H1 (cell line): ENCODE data around the gene CNTN5. TPM values are rescaled to one million over a fixed set of nuclear protein-coding genes. Genes with fewer than 3 reads are reported as not detected.
A peak's percentile ranks its signal among the peaks of the same experiment; 100 is the strongest.

Experiments used
- CTCF ChIA-PET: fragments of 300-600 bp; sonication (Branson Sonifier 250); formaldehyde crosslinking; loops from one replicate; lab custom pipeline; 2021; ENCODE audit not compliant: partially characterized antibody; lab: Charles Lee
- POLR2A ChIA-PET: fragments of 300-600 bp; sonication (Branson Sonifier 250); formaldehyde crosslinking; loops from one replicate; lab custom pipeline; 2021; ENCODE audit warnings: inconsistent platforms; ENCODE audit not compliant: partially characterized antibody; lab: Charles Lee
- DNase-seq, 2 experiments: peaks; one replicate each; pipeline versions ENCODE4 v3.0.0 to v3.0.0-alpha.2; 2010 to 2022; ENCODE audit warnings: low spot score in 2 of 2, low read depth in 1 of 2, mixed read lengths in 1 of 2
- FAIRE-seq: peaks from 2 replicates; lab custom pipeline; 2011; peaks lifted over from hg19 to GRCh38; lab: Jason Lieb, UNC
- H2AFZ ChIP-seq: 2 replicates; pipeline ENCODE4 v1.8.1; 2012; ENCODE audit warnings: low read length, inconsistent platforms
- H2AK5ac ChIP-seq: 2 replicates; pipeline ENCODE4 v1.6.1; 2013; ENCODE audit warnings: low read depth, low read length
- H2BK120ac ChIP-seq: replicated peaks from 2 replicates; pipeline ENCODE3; 2013; ENCODE audit warnings: low read depth, low read length, inconsistent platforms
- H2BK12ac ChIP-seq: 2 replicates; pipeline ENCODE4 v1.6.1; 2013; ENCODE audit warnings: low read depth, low read length
- H2BK15ac ChIP-seq: 2 replicates; pipeline ENCODE4 v1.6.1; 2013; ENCODE audit warnings: low read length
- H2BK20ac ChIP-seq: 2 replicates; pipeline ENCODE4 v1.6.1; 2013; ENCODE audit warnings: low read length
- H2BK5ac ChIP-seq: 2 replicates; pipeline ENCODE4 v1.6.1; 2013; ENCODE audit warnings: low read depth, low read length
- H3K14ac ChIP-seq: 2 replicates; pipeline ENCODE4 v1.6.1; 2013; ENCODE audit warnings: inconsistent platforms; ENCODE audit not compliant: insufficient read length
- H3K18ac ChIP-seq: 2 replicates; pipeline ENCODE4 v1.6.1; 2013; ENCODE audit warnings: low read length; ENCODE audit errors: extremely low read depth
- H3K23ac ChIP-seq: 2 replicates; pipeline ENCODE4 v1.6.1; 2013; ENCODE audit warnings: inconsistent platforms; ENCODE audit not compliant: insufficient read length
- H3K23me2 ChIP-seq: 2 replicates; pipeline ENCODE4 v1.6.1; 2013; ENCODE audit warnings: low read depth, low read length
- H3K27ac ChIP-seq: 2 replicates; pipeline ENCODE4 v1.6.1; 2011; ENCODE audit warnings: low read depth, low read length, inconsistent platforms
- H3K27me3 ChIP-seq, 4 experiments: replicated peaks in 1 of 4; 1 replicate in 1 of 4; 2 replicates in 3 of 4; pipeline versions ENCODE4 v1.6.1 to v1.8.1; 2011 to 2013; ENCODE audit warnings: low read length in 3 of 4, mild to moderate bottlenecking in 3 of 4, inconsistent platforms in 2 of 4, mixed read lengths in 2 of 4, moderate library complexity in 1 of 4; ENCODE audit not compliant: control insufficient read depth in 3 of 4, insufficient read depth in 3 of 4; ENCODE audit errors: extremely low read depth in 1 of 4
- H3K36me3 ChIP-seq, 4 experiments: 2 replicates each; pipeline versions ENCODE4 v1.6.1 to v1.8.1; 2011 to 2013; ENCODE audit warnings: mild to moderate bottlenecking in 4 of 4, low read length in 3 of 4, moderate library complexity in 2 of 4, control low read depth in 1 of 4, inconsistent platforms in 1 of 4; ENCODE audit not compliant: insufficient read depth in 4 of 4, control insufficient read depth in 2 of 4
- H3K4ac ChIP-seq: replicated peaks from 2 replicates; pipeline ENCODE3; 2013; ENCODE audit warnings: low read length, low read depth, mixed read lengths, inconsistent platforms; ENCODE audit not compliant: insufficient read length
- H3K4me1 ChIP-seq, 4 experiments: replicated peaks in 1 of 4; 1 replicate in 1 of 4; 2 replicates in 3 of 4; pipeline versions ENCODE4 v1.6.1 to v1.8.1; 2011 to 2013; ENCODE audit warnings: low read length in 3 of 4, inconsistent platforms in 2 of 4, mixed read lengths in 1 of 4; ENCODE audit not compliant: insufficient read depth in 4 of 4, control insufficient read depth in 3 of 4
- H3K4me2 ChIP-seq, 2 experiments: 2 replicates each; pipeline versions ENCODE4 v1.6.1 to v1.8.1; 2011 to 2013; ENCODE audit warnings: low read depth in 2 of 2, low read length in 2 of 2, control low read depth in 1 of 2, inconsistent platforms in 1 of 2, mild to moderate bottlenecking in 1 of 2; ENCODE audit not compliant: insufficient read depth in 1 of 2
- H3K4me3 ChIP-seq, 4 experiments: fragments of 200-600, 300-600 bp in 1 of 4; sonication (generic), shearing (Covaris generic), sonication (Bioruptor Twin) in 1 of 4; 2 replicates each; pipeline versions ENCODE4 v1.5.1 to v1.8.1; 2011 to 2016; ENCODE audit warnings: low read length in 4 of 4, low read depth in 3 of 4, control low read depth in 2 of 4, inconsistent platforms in 2 of 4, mild to moderate bottlenecking in 2 of 4, mixed read lengths in 1 of 4, moderate library complexity in 1 of 4; ENCODE audit not compliant: insufficient read depth in 2 of 4; ENCODE audit errors: extremely low read depth in 1 of 4
- H3K56ac ChIP-seq: replicated peaks from 2 replicates; pipeline ENCODE3; 2013; ENCODE audit warnings: low read depth, mild to moderate bottlenecking, mixed read lengths, low read length, inconsistent platforms; ENCODE audit not compliant: insufficient read length
- H3K79me1 ChIP-seq: 2 replicates; pipeline ENCODE4 v1.6.1; 2013; ENCODE audit warnings: low read depth, low read length, control low read depth
- H3K79me2 ChIP-seq, 2 experiments: 2 replicates each; pipeline versions ENCODE4 v1.6.1 to v1.8.1; 2012 to 2013; ENCODE audit warnings: low read length in 2 of 2, mild to moderate bottlenecking in 2 of 2, inconsistent platforms in 1 of 2; ENCODE audit not compliant: insufficient read depth in 2 of 2, control insufficient read depth in 1 of 2
- H3K9ac ChIP-seq, 4 experiments: replicated peaks in 1 of 4; 1 replicate in 1 of 4; 2 replicates in 3 of 4; pipeline versions ENCODE4 v1.6.1 to v1.8.1; 2011 to 2013; ENCODE audit warnings: low read depth in 3 of 4, low read length in 3 of 4, control low read depth in 2 of 4, mild to moderate bottlenecking in 2 of 4, moderate library complexity in 2 of 4, inconsistent platforms in 1 of 4; ENCODE audit errors: extremely low read depth in 1 of 4
- H3K9me3 ChIP-seq, 2 experiments: 2 replicates each; pipeline versions ENCODE4 v1.6.1 to v1.8.1; 2012 to 2013; ENCODE audit warnings: mild to moderate bottlenecking in 2 of 2, moderate library complexity in 2 of 2, control low read depth in 1 of 2, inconsistent platforms in 1 of 2, low read depth in 1 of 2, low read length in 1 of 2, mixed read lengths in 1 of 2; ENCODE audit not compliant: insufficient read depth in 2 of 2
- H4K20me1 ChIP-seq, 2 experiments: replicated peaks in 1 of 2; 2 replicates each; pipeline versions ENCODE3 to v1.8.1; 2011 to 2013; ENCODE audit warnings: inconsistent platforms in 2 of 2, low read length in 2 of 2, mild to moderate bottlenecking in 1 of 2; ENCODE audit not compliant: insufficient read depth in 2 of 2, control insufficient read depth in 1 of 2
- H4K5ac ChIP-seq: 2 replicates; pipeline ENCODE4 v1.6.1; 2013; ENCODE audit warnings: low read length, low read depth, mixed read lengths, inconsistent platforms; ENCODE audit not compliant: insufficient read length
- H4K8ac ChIP-seq: 2 replicates; pipeline ENCODE4 v1.8.0; 2013; ENCODE audit warnings: mild to moderate bottlenecking, moderate library complexity, low read length, inconsistent platforms; ENCODE audit not compliant: insufficient read depth; ENCODE audit errors: extremely low read depth
- H4K91ac ChIP-seq: replicated peaks from 2 replicates; pipeline ENCODE3; 2013; ENCODE audit warnings: low read length, mixed read lengths, inconsistent platforms; ENCODE audit not compliant: insufficient read length
- BACH1 ChIP-seq: IDR thresholded peaks from 2 replicates; pipeline ENCODE4 v1.6.1; 2012; ENCODE audit warnings: low read length, improper control_type of control experiment
- RAD21 ChIP-seq, 2 experiments: IDR thresholded peaks in 1 of 2; conservative IDR thresholded peaks in 1 of 2; 2 replicates each; pipeline ENCODE4 v1.6.1; 2011; ENCODE audit warnings: low read depth in 2 of 2, low read length in 2 of 2, improper control_type of control experiment in 1 of 2, inconsistent platforms in 1 of 2, mild to moderate bottlenecking in 1 of 2, moderate library complexity in 1 of 2
- WGBS, 2 experiments: shearing (Covaris generic) in 1 of 2; methylation state at CpG; one replicate each; pipeline versions ENCODE4 v1.1.6 to v1.1.7; 2013 to 2015; ENCODE audit warnings: low lambda C conversion rate in 2 of 2, mixed read lengths in 2 of 2, inconsistent platforms in 1 of 2, low coverage in 1 of 2, missing lambda C conversion rate in 1 of 2; ENCODE audit not compliant: insufficient replicate concordance in 2 of 2, insufficient coverage in 1 of 2, insufficient read length in 1 of 2; ENCODE audit errors: extremely low coverage in 1 of 2, missing lambda C conversion rate in 1 of 2; 5-methylcytosine and 5-hydroxymethylcytosine counted together
- polyA plus RNA-seq, 7 experiments: library from polyadenylated mRNA; depleted of rRNA in 3 of 7; stranded (reverse) in 5 of 7; unstranded in 2 of 7; fragments of >200 nt in 5 of 7; fragments of 200-250 nt in 2 of 7; gene quantifications; 1 replicate in 5 of 7; 2 replicates in 1 of 7; 4 replicates in 1 of 7; pipeline versions ENCODE4 v1.2.1 to v1.2.3, GENCODE V29; 2011 to 2013; ENCODE audit warnings: missing spikeins in 2 of 7, mixed read lengths in 2 of 7
- total RNA-seq: library from RNA; stranded (reverse); fragmentation: NEBNext Ultra II Directional; extraction: Animal tissue kit (Norgen Biotek cat#: 25700); gene quantifications from 2 replicates; pipeline ENCODE4 v1.2.1, GENCODE V29; 2021
- TF ChIP-seq, protein P1 (sequence below), 3 experiments: IDR thresholded peaks; 1 replicate in 2 of 3; 2 replicates in 1 of 3; pipeline versions ENCODE4 v1.5.1 to v1.6.1; 2011; ENCODE audit warnings: low read length in 3 of 3, mild to moderate bottlenecking in 3 of 3, inconsistent platforms in 2 of 3, low read depth in 1 of 3, moderate library complexity in 1 of 3; ENCODE audit not compliant: insufficient read depth in 1 of 3; ENCODE audit errors: control extremely low read depth in 1 of 3

Gene CNTN5
- total and polyA plus RNA-seq, 2 of the 8 experiments (the other 6 are each of a cell fraction or from before 2014, with no cell fraction given) = not detected

DNA sequence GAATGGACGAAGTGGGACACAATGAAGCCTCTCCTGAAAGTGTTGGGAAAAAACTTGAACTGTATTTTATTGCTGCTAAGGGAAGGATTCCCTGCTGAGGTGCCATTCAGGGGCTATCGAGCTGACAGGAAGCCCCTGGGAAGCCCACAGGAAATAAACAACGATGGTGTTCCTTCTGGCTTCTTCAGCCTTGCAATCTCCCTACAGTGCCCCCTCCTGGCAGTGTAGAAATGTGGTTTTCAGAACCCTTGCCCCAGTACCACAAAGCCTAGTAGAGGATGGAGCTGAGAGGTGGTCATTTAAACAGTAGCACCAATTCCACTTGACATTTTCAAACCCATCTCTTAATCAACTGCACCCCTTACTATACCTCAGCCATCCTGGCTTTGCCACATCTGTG is 989.6 kb downstream of the CNTN5 start:
- no peak overlapping the region for H2BK120ac ChIP-seq
- H4K91ac ChIP-seq = no peak overlapping the region
- no peak overlapping the region for H4K8ac ChIP-seq
- H3K36me3 ChIP-seq = no peaks in the 10 kb centered on the region
- no peak overlapping the region for H3K14ac ChIP-seq
- 0 out of 2 replicates have a peak overlapping the region, but pooled peaks have one; percentile 64 for H2AFZ ChIP-seq
- no peak overlapping the region for H2BK5ac ChIP-seq
- no peaks in the 10 kb centered on the region for H3K23me2 ChIP-seq
- H3K23ac ChIP-seq = no peak overlapping the region
- no peak overlapping the region for H3K4ac ChIP-seq
- H3K4me3 ChIP-seq = no peak overlapping the region
- H2BK15ac ChIP-seq = no peak overlapping the region
- DNase-seq (peak; percentile 10 to 67), FAIRE-seq (peak; percentile 45)
- H3K4me2 ChIP-seq = no peak overlapping the region
- H3K27ac ChIP-seq = no peak overlapping the region
- no peak overlapping the region for H3K18ac ChIP-seq
- H4K5ac ChIP-seq = no peak overlapping the region
- H3K27me3 ChIP-seq = no peaks in the 10 kb centered on the region
- ChIA-PET CTCF (interaction anchor here (0.5 to 1.5 kb wide), 15 partner anchors 10 to 1110 kb away, joined by 3 to 7 read pairs (median 3); no protein-coding TSS in a partner anchor), POLR2A (no interaction called here)
- H3K79me1 ChIP-seq = no peaks in the 10 kb centered on the region
- H3K79me2 ChIP-seq = no peaks in the 10 kb centered on the region
- H3K56ac ChIP-seq = no peak overlapping the region
- H2BK12ac ChIP-seq = no peak overlapping the region
- H3K9ac ChIP-seq = no peak overlapping the region
- WGBS, 2 experiments = 89% methylated on average over 3 of the region's 3 CpGs; no CpG with 5 or more reads in 1 of the 2 experiments
- H2AK5ac ChIP-seq = no peak overlapping the region
- H4K20me1 ChIP-seq = no peaks in the 10 kb centered on the region
- no peaks in the 10 kb centered on the region; a peak in 1 of 4 replicates for H3K9me3 ChIP-seq
- TF ChIP-seq RAD21 (IDR thresholded peaks at IDR 0.05 in 1 of 2, conservative IDR thresholded peaks at IDR 0.05 in 1 of 2; ENCODE audit: low read depth in 2 of 2, low read length in 2 of 2) (peak; percentile 56 to 63), BACH1 (no peak)
- TF ChIP-seq, protein P1, sequence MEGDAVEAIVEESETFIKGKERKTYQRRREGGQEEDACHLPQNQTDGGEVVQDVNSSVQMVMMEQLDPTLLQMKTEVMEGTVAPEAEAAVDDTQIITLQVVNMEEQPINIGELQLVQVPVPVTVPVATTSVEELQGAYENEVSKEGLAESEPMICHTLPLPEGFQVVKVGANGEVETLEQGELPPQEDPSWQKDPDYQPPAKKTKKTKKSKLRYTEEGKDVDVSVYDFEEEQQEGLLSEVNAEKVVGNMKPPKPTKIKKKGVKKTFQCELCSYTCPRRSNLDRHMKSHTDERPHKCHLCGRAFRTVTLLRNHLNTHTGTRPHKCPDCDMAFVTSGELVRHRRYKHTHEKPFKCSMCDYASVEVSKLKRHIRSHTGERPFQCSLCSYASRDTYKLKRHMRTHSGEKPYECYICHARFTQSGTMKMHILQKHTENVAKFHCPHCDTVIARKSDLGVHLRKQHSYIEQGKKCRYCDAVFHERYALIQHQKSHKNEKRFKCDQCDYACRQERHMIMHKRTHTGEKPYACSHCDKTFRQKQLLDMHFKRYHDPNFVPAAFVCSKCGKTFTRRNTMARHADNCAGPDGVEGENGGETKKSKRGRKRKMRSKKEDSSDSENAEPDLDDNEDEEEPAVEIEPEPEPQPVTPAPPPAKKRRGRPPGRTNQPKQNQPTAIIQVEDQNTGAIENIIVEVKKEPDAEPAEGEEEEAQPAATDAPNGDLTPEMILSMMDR (IDR thresholded peaks at IDR 0.05; ENCODE audit: control extremely low read depth in 1 of 3, insufficient read depth in 1 of 3, low read depth in 1 of 3, low read length in 3 of 3) = peak; percentile 39 to 73 (median 54)
- no peaks in the 10 kb centered on the region for H3K4me1 ChIP-seq
- H2BK20ac ChIP-seq = no peak overlapping the region
